B cell (primary cell): ENCODE data around the gene MMUT. TPM values are rescaled to one million over a fixed set of nuclear protein-coding genes. Genes with fewer than 3 reads are reported as not detected.

Experiments
- ATAC-seq: fragments of 200-7000 bp; cut with Tn5 transposase; one replicate; pipeline ENCODE4 v1.10.0; 2021; ENCODE audit warnings: low read depth, mild to moderate bottlenecking, moderate number of reproducible peaks, moderate library complexity
- CTCF ChIA-PET: fragments of 350-600 bp; sonication (Branson Sonifier 250); formaldehyde crosslinking; loops from one replicate; lab custom pipeline; 2021; ENCODE audit warnings: antibody characterized with exemption, inconsistent platforms; lab: Charles Lee
- POLR2A ChIA-PET: fragments of 350-600 bp; sonication (Branson Sonifier 250); formaldehyde crosslinking; loops from one replicate; lab custom pipeline; 2021; ENCODE audit warnings: antibody characterized with exemption; lab: Charles Lee
- DNase-seq: peaks from one replicate; pipeline ENCODE4 v3.0.0; 2013
- H2AFZ ChIP-seq: 2 replicates; pipeline ENCODE4 v1.6.1; 2012; ENCODE audit warnings: mild to moderate bottlenecking, low read depth, low read length; ENCODE audit not compliant: insufficient read depth, poor library complexity, severe bottlenecking
- H3K27ac ChIP-seq, 2 donors: 1 replicate in 1 of 2; 2 replicates in 1 of 2; pipeline ENCODE4 v1.5.1; 2012 to 2013; ENCODE audit warnings: low read length in 2 of 2, mild to moderate bottlenecking in 2 of 2, moderate library complexity in 1 of 2
- H3K27me3 ChIP-seq, 4 experiments: fragments of 200-600 bp in 1 of 4; sonication (generic) in 1 of 4; replicated peaks in 1 of 4; 1 replicate in 2 of 4; 2 replicates in 2 of 4; pipeline versions ENCODE4 v1.6.1 to v1.7.0; 2013 to 2016; ENCODE audit warnings: low read length in 3 of 4, mild to moderate bottlenecking in 2 of 4, mixed read lengths in 1 of 4, moderate library complexity in 1 of 4; ENCODE audit not compliant: insufficient read depth in 4 of 4, control insufficient read depth in 3 of 4; ENCODE audit errors: control extremely low read depth in 1 of 4
- H3K36me3 ChIP-seq, 2 experiments: replicated peaks in 1 of 2; 1 replicate in 1 of 2; 2 replicates in 1 of 2; pipeline versions ENCODE4 v1.6.1 to v1.7.1; 2013; ENCODE audit warnings: low read length in 1 of 2; ENCODE audit not compliant: insufficient read depth in 2 of 2, control insufficient read depth in 1 of 2; ENCODE audit errors: control extremely low read depth in 1 of 2, extremely low read depth in 1 of 2
- H3K4me1 ChIP-seq, 2 donors: fragments of 200-600 bp in 1 of 2; sonication (generic) in 1 of 2; 1 replicate in 1 of 2; 2 replicates in 1 of 2; pipeline versions ENCODE4 v1.5.1 to v1.6.1; 2013 to 2017; ENCODE audit warnings: low read length in 2 of 2; ENCODE audit not compliant: control insufficient read depth in 2 of 2, insufficient read depth in 2 of 2
- H3K4me2 ChIP-seq: replicated peaks from 2 replicates; pipeline ENCODE3; 2012; ENCODE audit warnings: mild to moderate bottlenecking, low read depth, low read length; ENCODE audit not compliant: poor library complexity, severe bottlenecking
- H3K4me3 ChIP-seq, 5 experiments: fragments of 200-600 bp in 1 of 5; sonication (generic) in 1 of 5; 1 replicate in 3 of 5; 2 replicates in 2 of 5; pipeline versions ENCODE4 v1.5.1 to v1.7.0; 2011 to 2016; ENCODE audit warnings: low read length in 4 of 5, mild to moderate bottlenecking in 4 of 5, low read depth in 2 of 5, control low read depth in 1 of 5, moderate library complexity in 1 of 5; ENCODE audit not compliant: insufficient read depth in 1 of 5; ENCODE audit errors: control extremely low read depth in 1 of 5, extremely low read depth in 1 of 5
- H3K79me2 ChIP-seq: fragments of 200-600 bp; sonication (generic); one replicate; pipeline ENCODE4 v1.6.0; 2016; ENCODE audit warnings: low read length; ENCODE audit not compliant: control insufficient read depth, insufficient read depth
- H3K9ac ChIP-seq: fragments of 200-600 bp; sonication (generic); 2 replicates; pipeline ENCODE4 v1.6.1; 2017; ENCODE audit warnings: mild to moderate bottlenecking, low read length, moderate library complexity
- H3K9me3 ChIP-seq, 3 donors: one replicate each; pipeline versions ENCODE4 v1.6.1 to v1.7.1; 2013; ENCODE audit warnings: low read length in 2 of 3; ENCODE audit not compliant: control insufficient read depth in 2 of 3, insufficient read depth in 1 of 3; ENCODE audit errors: control extremely low read depth in 1 of 3
- H4K20me1 ChIP-seq: 2 replicates; pipeline ENCODE4 v1.6.0; 2012; ENCODE audit warnings: mild to moderate bottlenecking, low read length; ENCODE audit not compliant: insufficient read depth, control insufficient read depth, poor library complexity, severe bottlenecking
- H3K27ac Mint-ChIP-seq: one replicate; pipeline ENCODE4 v1.8.0; 2021; ENCODE audit warnings: mixed read lengths
- H3K27me3 Mint-ChIP-seq: one replicate; pipeline ENCODE4 v1.8.0; 2021; ENCODE audit warnings: mixed read lengths
- H3K4me1 Mint-ChIP-seq: one replicate; pipeline ENCODE4 v1.8.0; 2021; ENCODE audit warnings: mixed read lengths
- H3K4me3 Mint-ChIP-seq: one replicate; pipeline ENCODE4 v1.8.0; 2021; ENCODE audit warnings: mixed read lengths
- H3K9me3 Mint-ChIP-seq: one replicate; pipeline ENCODE4 v1.8.0; 2022; ENCODE audit warnings: mixed read lengths; ENCODE audit not compliant: insufficient read depth
- EZH2 ChIP-seq: IDR thresholded peaks from 2 replicates; pipeline ENCODE4 v1.6.1; 2012; ENCODE audit warnings: borderline replicate concordance, low read depth, mild to moderate bottlenecking, moderate library complexity, low read length; ENCODE audit not compliant: insufficient read depth, poor library complexity, severe bottlenecking
- WGBS: methylation state at CpG from one replicate; pipeline ENCODE4 v1.1.5; 2013; ENCODE audit warnings: missing lambda C conversion rate; ENCODE audit not compliant: insufficient coverage; 5-methylcytosine and 5-hydroxymethylcytosine counted together
- intact Hi-C: fragments of 100-400 bp; cut with micrococcal nuclease; formaldehyde crosslinking; loops from one replicate; pipeline ENCODE4 v1.10.0; 2022
- polyA plus RNA-seq: library from polyadenylated mRNA; depleted of rRNA; stranded (reverse); fragments of >200 nt; gene quantifications from 2 replicates; pipeline ENCODE4 v1.2.3, GENCODE V29; 2012
- total RNA-seq, 2 donors: library from RNA; stranded (reverse); fragments of 120-200 nt in 1 of 2; gene quantifications; 1 replicate in 1 of 2; 2 replicates in 1 of 2; pipeline versions ENCODE4 v1.2.3 to v1.2.4, GENCODE V29; 2013 to 2022
- TF ChIP-seq, protein P1 (sequence below): fragments of 200-600 bp; IDR thresholded peaks from one replicate; pipeline ENCODE4 v1.8.0; 2022; ENCODE audit warnings: antibody characterized with exemption, mild to moderate bottlenecking

MMUT gene
- total and polyA plus RNA-seq, 2 donors (not counting 1 experiment from before 2014, with no cell fraction given) = 3.9 to 10.6 TPM

DNA sequence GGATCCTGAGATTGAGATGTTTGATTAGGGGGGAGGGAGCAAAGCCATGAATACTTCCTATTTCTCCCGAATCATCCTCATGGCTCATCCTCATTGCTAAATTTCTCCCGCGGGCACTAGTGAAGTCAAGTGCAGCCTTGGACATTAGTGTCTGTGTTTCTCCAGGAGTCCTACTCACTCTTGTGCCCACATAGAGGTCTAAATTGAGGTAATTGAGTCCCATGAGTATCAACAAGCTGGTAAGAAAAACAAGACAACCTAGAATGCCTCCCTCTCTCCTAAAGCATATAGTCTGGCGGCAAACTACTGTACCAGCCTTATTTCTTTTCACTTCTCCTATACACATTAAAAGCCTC, 537 bp upstream of the MMUT start:
- Histone ChIP-seq H3K36me3 (no peaks in the 10 kb centered on the region), H3K9ac (peak overlapping the region; percentile 97), H3K4me1 (peaks cover 42 to 43% of the 10 kb centered on the region in 2 donors), H4K20me1 (no peaks in the 10 kb centered on the region), H3K79me2 (peaks cover 57% of the 10 kb centered on the region), H2AFZ (peak overlapping the region; percentile 94), H3K9me3 (no peaks in the 10 kb centered on the region), H3K27me3 (no peaks in the 10 kb centered on the region), H3K4me3 (peak overlapping the region; percentile 65 to 97 (median 82)), H3K4me2 (peak overlapping the region; percentile 87), H3K27ac (peak overlapping the region; percentile 82 to 92)
- peaks cover 60% of the 10 kb centered on the region for H3K4me1 Mint-ChIP-seq
- no peaks in the 10 kb centered on the region for H3K27me3 Mint-ChIP-seq
- peak overlapping the region; percentile 93 for H3K4me3 Mint-ChIP-seq
- intact Hi-C loops = no loop called here
- TF ChIP-seq EZH2 = no peak
- TF ChIP-seq, protein P1, sequence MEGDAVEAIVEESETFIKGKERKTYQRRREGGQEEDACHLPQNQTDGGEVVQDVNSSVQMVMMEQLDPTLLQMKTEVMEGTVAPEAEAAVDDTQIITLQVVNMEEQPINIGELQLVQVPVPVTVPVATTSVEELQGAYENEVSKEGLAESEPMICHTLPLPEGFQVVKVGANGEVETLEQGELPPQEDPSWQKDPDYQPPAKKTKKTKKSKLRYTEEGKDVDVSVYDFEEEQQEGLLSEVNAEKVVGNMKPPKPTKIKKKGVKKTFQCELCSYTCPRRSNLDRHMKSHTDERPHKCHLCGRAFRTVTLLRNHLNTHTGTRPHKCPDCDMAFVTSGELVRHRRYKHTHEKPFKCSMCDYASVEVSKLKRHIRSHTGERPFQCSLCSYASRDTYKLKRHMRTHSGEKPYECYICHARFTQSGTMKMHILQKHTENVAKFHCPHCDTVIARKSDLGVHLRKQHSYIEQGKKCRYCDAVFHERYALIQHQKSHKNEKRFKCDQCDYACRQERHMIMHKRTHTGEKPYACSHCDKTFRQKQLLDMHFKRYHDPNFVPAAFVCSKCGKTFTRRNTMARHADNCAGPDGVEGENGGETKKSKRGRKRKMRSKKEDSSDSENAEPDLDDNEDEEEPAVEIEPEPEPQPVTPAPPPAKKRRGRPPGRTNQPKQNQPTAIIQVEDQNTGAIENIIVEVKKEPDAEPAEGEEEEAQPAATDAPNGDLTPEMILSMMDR = no peak
- POLR2A ChIA-PET = interaction anchor here (0.5 kb wide), 1 partner anchor 1986 kb away, joined by 5 read pairs; no protein-coding TSS in a partner anchor
- H3K9me3 Mint-ChIP-seq = no peaks in the 10 kb centered on the region
- ATAC-seq (no peak), DNase-seq (no peak)
- WGBS = 0% methylated on average over 1 of the region's 4 CpGs
- peak overlapping the region; percentile 95 for H3K27ac Mint-ChIP-seq
- CTCF ChIA-PET = no interaction called here

DNA sequence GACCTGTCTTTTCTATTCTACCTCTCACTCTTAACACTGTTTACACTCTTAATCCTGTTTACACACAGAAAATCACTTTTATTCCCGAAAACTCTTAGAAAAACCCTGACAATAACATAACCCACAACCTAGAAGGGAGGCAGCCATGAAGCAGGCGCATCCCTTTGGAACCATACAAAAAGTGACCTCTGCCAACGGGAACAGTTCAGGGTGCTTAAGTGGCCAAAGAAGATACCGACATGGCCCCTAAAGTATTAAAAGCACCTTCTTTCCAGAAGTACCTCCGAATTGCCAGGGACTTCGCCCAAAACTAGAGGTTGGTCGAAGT, 490 bp downstream of the MMUT start:
- POLR2A ChIA-PET = no interaction called here
- no peaks in the 10 kb centered on the region for H3K27me3 ChIP-seq
- no peak for DNase-seq
- CTCF ChIA-PET = no interaction called here
- peak overlapping the region; percentile 97 for H3K9ac ChIP-seq
- peak overlapping the region; percentile 95 for H3K27ac Mint-ChIP-seq
- peaks cover 52% of the 10 kb centered on the region for H3K4me1 Mint-ChIP-seq
- peaks cover 42 to 43% of the 10 kb centered on the region in 2 donors for H3K4me1 ChIP-seq
- H4K20me1 ChIP-seq = no peaks in the 10 kb centered on the region
- no peak for TF ChIP-seq EZH2
- TF ChIP-seq, protein P1 = no peak
- H3K9me3 ChIP-seq = no peaks in the 10 kb centered on the region
- peak overlapping the region; percentile 93 for H3K4me3 Mint-ChIP-seq
- peak overlapping the region; percentile 94 for H2AFZ ChIP-seq
- intact Hi-C loops = no loop called here
- peak overlapping the region; percentile 82 to 92 for H3K27ac ChIP-seq
- H3K36me3 ChIP-seq = no peaks in the 10 kb centered on the region
- peak overlapping the region; percentile 65 to 97 (median 82) for H3K4me3 ChIP-seq
- no peaks in the 10 kb centered on the region for H3K27me3 Mint-ChIP-seq
- WGBS = 10% methylated on average over 6 of the region's 7 CpGs
- H3K9me3 Mint-ChIP-seq = no peaks in the 10 kb centered on the region
- H3K4me2 ChIP-seq = peak overlapping the region; percentile 87
- H3K79me2 ChIP-seq = peaks cover 47% of the 10 kb centered on the region
- no peak for ATAC-seq
